Activated CD4-positive, CD25-positive, alpha-beta regulatory T cell treated with anti-CD3 and anti-CD28 coated beads, Interleukin-2, amount 50 U/mL, for 24 hours (primary cell): ENCODE data around the gene TGDS.
"Not testable (repeated sequence)": the region's sequence is repeated elsewhere in the genome, so short reads cannot be mapped to it uniquely, and the experiment has no call there.

Experiments used
- ATAC-seq, 2 donors: fragments of 150-1000 bp; cut with Tn5 transposase; one replicate each; pipeline ENCODE4 v1.10.0; 2021; ENCODE audit warnings: mild to moderate bottlenecking in 1 of 2, moderate library complexity in 1 of 2

The TGDS gene

GRCh38 chr13:94549232-94550061 lies 46.5 kb downstream of the TGDS start:
- peak; percentile 94 to 95 for ATAC-seq

- ATAC-seq: peak; percentile 18 to 44
Observed at GRCh38 chr13:94548821-94549231, 47.1 kb downstream of the TGDS start.

DNA sequence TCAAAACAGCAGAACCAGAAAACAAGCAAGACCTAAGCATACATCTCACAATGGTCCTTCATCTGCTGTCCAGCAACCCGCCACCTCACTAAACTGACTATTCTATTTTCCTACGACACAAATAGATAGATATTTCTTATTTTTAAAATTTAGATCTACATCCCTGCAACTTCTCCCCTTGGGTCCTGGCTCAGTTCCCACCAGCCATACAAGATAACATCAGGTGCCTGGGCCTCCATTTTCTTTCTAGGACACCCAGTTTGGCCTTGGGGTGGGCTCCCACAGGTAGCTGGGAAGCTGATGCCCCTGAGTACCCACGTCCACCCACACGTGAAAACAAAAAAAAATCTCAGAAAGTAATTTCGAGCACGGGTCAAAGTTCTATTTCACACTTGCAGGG lies 47.6 kb downstream of the TGDS start:
- ATAC-seq: no peak

DNA sequence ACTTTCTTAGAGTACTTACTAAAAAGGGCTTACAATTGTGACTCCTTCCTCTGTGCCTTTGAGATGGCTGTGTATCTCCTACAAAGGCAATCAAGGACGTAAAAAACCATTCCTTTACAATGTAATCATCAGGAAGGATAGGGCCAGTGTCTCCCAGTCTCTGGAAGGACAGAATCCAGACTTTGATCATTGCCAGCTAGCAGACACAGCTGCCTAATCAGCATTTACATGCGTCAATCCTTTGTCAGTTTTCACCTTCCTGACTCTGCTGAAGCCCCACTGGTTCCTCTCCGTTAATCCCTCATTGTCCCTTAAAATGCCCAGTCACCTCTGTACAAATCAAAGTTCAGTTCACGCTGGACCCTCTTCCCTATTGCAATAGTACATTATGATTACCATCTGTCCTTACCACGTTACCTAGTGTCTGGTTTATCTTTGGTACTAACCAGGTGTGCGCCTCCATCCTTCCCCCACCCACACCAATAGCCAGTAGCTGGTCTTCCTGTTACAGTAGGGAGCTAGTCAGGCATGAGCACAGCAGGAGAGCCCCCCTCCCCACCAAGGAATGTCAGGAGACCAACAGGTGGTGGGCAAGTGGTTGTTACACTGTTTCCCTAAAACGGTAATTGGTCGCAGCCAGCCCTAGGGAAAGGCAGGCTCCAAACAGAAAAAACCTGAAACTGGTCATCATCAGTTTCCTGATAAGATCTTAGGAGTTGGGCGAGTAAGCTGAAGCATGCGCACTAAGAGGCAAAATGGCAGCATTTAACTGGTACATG lies 49.7 kb downstream of the TGDS start:
- ATAC-seq: no peak

DNA sequence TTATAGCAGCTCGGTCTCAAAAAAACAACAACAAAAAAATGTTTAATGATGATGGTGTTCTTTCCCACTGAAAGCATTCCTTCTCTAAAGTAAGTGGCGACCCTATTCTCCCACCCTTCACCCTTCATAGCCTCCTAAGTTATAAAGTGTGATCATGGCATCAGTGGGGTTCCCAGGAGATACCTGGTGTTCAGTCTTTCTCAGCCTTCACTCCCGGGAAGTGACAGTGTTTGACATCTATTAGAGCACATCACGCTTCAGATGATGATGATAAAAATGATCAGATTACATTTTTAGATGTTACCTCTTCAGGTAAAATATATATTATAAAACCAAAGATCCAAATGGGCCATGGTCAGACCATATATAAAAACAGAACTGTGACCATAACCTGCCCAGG lies 51.0 kb downstream of the TGDS start:
- ATAC-seq: no peak

GRCh38 chr13:94542917-94543316 lies 53.0 kb downstream of the TGDS start:
- no peak for ATAC-seq

GRCh38 chr13:94537740-94538630 lies 58.0 kb downstream of the TGDS start:
- no peak for ATAC-seq

- no peak for ATAC-seq
Observed at GRCh38 chr13:94535775-94536174, 60.2 kb downstream of the TGDS start.

DNA sequence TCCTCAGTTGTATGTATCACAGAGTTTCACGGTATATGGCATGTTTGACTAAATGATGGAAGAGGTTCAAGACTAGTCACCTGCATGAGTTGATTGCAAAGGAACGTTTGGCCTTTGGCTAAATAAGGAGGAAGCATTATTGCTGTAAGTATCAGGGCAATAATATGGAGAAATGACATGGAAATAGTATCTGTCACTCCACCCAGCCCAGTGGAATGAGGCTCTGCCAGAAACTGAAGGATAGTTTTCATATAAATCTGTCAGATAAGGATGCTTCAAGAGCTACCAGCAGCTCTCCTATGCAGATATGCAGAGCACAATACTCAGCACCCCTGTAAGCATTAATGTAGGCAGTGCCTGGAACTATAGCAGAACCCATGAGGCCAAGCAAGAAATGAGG lies 60.7 kb downstream of the TGDS start:
- no peak for ATAC-seq

GRCh38 chr13:94534166-94534565 lies 61.8 kb downstream of the TGDS start:
- ATAC-seq: no peak

- ATAC-seq: not testable (repeated sequence)
Observed at GRCh38 chr13:94532278-94532677, 63.7 kb downstream of the TGDS start.

- ATAC-seq: not testable (repeated sequence)
Observed at GRCh38 chr13:94526956-94527355, 69.0 kb downstream of the TGDS start.

GRCh38 chr13:94525781-94526180 lies 70.2 kb downstream of the TGDS start:
- no peak for ATAC-seq

GRCh38 chr13:94524407-94524806 lies 71.5 kb downstream of the TGDS start:
- no peak for ATAC-seq
